ENCODE measurements around the gene JADE1.

JADE1 gene

GRCh38 chr4:128810871-128811570 lies 1.5 kb downstream of the JADE1 start:
- peak; percentile 94 for DNase-seq

GRCh38 chr4:128811571-128812441 lies 2.3 kb downstream of the JADE1 start:
- DNase-seq = peak; percentile 93

GRCh38 chr4:128812442-128813235 lies 3.1 kb downstream of the JADE1 start:
- no peak for DNase-seq

GRCh38 chr4:128813965-128814364 lies 4.5 kb downstream of the JADE1 start:
- no peak for DNase-seq

GRCh38 chr4:128818442-128818841 lies 8.9 kb downstream of the JADE1 start:
- no peak for DNase-seq

GRCh38 chr4:128819082-128819742 lies 9.7 kb downstream of the JADE1 start:
- DNase-seq = no peak

GRCh38 chr4:128820671-128821070 lies 11.2 kb downstream of the JADE1 start:
- no peak for DNase-seq

GRCh38 chr4:128821151-128821550 lies 11.7 kb downstream of the JADE1 start:
- no peak for DNase-seq

- no peak for DNase-seq
Measured at GRCh38 chr4:128823025-128823661, 13.6 kb downstream of the JADE1 start.

- no peak for DNase-seq
Measured at GRCh38 chr4:128825226-128825625, 15.7 kb downstream of the JADE1 start.

GRCh38 chr4:128827296-128827695 lies 17.8 kb downstream of the JADE1 start:
- no peak for DNase-seq

- no peak for DNase-seq
Measured at GRCh38 chr4:128830906-128831503, 21.5 kb downstream of the JADE1 start.

GRCh38 chr4:128831531-128832242 lies 22.2 kb downstream of the JADE1 start:
- DNase-seq = no peak

- DNase-seq = no peak
Measured at GRCh38 chr4:128832243-128832625, 22.7 kb downstream of the JADE1 start.

GRCh38 chr4:128835498-128836222 lies 26.2 kb downstream of the JADE1 start:
- DNase-seq = no peak

GRCh38 chr4:128837198-128837597 lies 27.7 kb downstream of the JADE1 start:
- DNase-seq = no peak

- DNase-seq = no peak
Measured at GRCh38 chr4:128837679-128838078, 28.2 kb downstream of the JADE1 start.

- DNase-seq = no peak
Measured at GRCh38 chr4:128840711-128841318, 31.3 kb downstream of the JADE1 start.

- DNase-seq = no peak
Measured at GRCh38 chr4:128841402-128841801, 31.9 kb downstream of the JADE1 start.

GRCh38 chr4:128844931-128845330 lies 35.4 kb downstream of the JADE1 start:
- no peak for DNase-seq

All from activated effector memory CD4-positive, alpha-beta T cell treated with anti-CD3 and anti-CD28 coated beads, Interleukin-2, amount 50 U/mL, for 16 hours (primary cell).